ENCODE measurements around the gene PTPRU. TPM values are rescaled to one million over a fixed set of nuclear protein-coding genes. Genes with fewer than 3 reads are reported as not detected.

The PTPRU gene
- total RNA-seq, 1 donor from 2014 or later: 17.7 TPM

- DNase-seq (ENCODE audit: low spot score): peak; percentile 40
Measured at GRCh38 chr1:29245876-29246275, 9.6 kb downstream of the PTPRU start.

DNA sequence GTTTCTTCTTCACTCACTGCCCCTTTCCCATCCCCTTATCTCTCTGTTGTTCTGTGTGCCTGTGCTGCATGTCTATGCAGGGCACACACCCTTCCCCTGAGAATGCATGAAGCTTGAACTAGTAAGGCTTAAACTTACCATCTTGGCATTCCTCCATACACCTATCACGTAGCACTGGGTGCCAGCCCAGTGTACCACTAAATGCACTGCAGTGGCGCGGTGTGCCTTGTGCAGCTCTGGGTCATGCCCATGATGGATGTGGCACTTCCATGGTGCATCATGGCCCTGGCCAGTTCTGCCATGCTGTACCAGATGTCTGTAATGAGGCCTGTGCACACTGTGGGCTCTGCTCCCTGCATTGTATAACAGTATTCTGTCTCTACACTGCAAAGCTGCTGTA lies 10.7 kb downstream of the PTPRU start:
- no peak for DNase-seq (ENCODE audit: low spot score)

DNA sequence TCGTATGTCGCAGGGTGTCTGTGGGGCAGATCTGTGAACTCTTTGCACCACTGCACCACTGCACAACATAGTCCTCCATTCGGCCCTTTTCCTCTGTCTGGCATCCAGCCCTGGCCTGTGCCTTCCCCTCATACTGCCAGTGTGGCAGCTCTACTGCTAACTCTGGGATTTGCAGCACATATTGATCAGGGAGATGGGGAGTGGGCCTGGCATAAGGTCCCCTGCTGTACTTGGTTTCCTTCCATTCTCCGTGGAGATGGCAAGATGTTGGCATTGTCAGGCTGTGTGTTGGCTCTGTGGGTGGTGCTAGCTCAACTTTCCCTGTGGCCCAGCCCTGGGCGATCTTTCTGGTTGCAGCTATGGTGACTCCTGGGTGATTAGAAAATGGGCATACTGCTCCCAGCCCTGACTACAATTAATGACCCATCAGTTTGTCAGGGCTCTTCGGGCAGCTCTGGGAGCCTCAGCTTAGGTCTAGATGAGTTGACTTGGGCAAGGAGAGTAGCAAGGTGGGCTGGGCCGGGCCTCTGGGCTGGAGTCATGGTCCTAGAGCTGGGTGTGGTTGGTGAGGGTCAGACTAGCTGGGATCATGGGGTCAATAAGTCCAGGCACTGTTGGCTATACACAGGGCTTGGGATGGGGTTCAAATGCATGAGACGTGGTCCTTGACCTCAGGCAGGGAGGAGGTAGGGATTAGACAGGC lies 11.4 kb downstream of the PTPRU start:
- DNase-seq (ENCODE audit: low spot score): no peak

GRCh38 chr1:29248409-29248808 lies 12.1 kb downstream of the PTPRU start:
- DNase-seq (ENCODE audit: low spot score): no peak

- no peak for DNase-seq (ENCODE audit: low spot score)
Measured at GRCh38 chr1:29249170-29249691, 12.9 kb downstream of the PTPRU start.

- no peak for DNase-seq (ENCODE audit: low spot score)
Measured at GRCh38 chr1:29249951-29250581, 13.7 kb downstream of the PTPRU start.

- no peak for DNase-seq (ENCODE audit: low spot score)
Measured at GRCh38 chr1:29251164-29252124, 15.1 kb downstream of the PTPRU start.

GRCh38 chr1:29253180-29253579 lies 16.9 kb downstream of the PTPRU start:
- DNase-seq (ENCODE audit: low spot score): no peak

DNA sequence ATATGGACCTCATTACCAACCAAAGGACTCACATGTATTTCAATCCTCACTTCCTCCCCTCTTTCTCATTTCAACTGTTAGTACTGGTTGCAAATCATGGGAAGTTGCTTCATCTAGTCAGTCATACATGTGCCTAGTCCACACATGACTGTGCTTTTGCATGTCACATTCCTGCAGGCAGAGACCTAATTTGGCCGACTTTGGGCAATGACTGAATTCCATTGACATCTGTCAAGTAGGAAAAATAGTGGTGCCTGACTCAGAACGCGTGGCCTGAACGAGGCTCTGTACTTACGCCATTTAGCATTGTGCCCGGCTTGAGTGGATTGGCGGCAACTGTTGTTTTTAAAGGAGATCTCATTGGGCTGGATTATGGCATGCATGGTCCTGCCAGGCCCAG lies 18.0 kb downstream of the PTPRU start:
- no peak for DNase-seq (ENCODE audit: low spot score)

DNA sequence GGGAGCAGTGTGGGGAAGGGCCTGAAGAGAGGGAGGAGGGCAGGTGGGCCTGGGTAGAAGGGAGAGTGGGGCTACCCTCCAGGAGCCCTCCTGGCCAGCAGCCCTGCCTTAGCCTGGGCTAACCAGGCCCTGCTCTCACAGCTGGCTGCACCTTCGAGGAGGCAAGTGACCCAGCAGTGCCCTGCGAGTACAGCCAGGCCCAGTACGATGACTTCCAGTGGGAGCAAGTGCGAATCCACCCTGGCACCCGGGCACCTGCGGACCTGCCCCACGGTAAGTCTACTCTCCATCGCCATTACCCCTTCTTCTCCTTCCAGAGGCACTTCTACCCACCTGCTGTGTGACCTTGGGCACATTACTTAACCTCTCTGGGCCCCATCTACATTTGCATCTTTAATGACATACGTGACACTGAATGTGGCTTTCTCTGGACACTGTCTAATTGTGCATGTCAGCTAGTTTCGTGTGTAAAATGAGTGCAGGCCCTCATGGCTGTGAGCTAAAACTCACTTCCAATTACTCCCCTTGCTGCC lies 18.9 kb downstream of the PTPRU start:
- DNase-seq (ENCODE audit: low spot score): no peak

DNA sequence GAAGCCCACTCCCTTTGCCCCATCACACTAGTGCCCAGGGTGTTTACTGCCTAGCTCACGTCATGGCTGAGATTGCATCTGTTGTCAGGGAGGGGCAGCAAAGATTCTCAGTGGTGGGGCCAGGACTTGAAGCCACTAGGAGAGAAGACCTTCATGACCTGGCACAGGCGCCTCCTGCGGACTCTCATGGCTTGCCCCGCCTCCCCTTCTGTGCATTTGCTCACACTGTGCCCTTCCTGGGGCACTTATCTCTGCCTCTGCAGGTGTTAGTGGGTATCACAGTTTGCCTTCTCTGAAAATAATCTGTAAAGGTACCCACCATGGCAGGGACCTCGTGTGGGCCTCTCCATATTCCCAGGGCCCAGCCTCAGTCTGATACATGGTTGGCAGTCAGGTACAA lies 20.1 kb downstream of the PTPRU start:
- DNase-seq (ENCODE audit: low spot score): no peak

DNA sequence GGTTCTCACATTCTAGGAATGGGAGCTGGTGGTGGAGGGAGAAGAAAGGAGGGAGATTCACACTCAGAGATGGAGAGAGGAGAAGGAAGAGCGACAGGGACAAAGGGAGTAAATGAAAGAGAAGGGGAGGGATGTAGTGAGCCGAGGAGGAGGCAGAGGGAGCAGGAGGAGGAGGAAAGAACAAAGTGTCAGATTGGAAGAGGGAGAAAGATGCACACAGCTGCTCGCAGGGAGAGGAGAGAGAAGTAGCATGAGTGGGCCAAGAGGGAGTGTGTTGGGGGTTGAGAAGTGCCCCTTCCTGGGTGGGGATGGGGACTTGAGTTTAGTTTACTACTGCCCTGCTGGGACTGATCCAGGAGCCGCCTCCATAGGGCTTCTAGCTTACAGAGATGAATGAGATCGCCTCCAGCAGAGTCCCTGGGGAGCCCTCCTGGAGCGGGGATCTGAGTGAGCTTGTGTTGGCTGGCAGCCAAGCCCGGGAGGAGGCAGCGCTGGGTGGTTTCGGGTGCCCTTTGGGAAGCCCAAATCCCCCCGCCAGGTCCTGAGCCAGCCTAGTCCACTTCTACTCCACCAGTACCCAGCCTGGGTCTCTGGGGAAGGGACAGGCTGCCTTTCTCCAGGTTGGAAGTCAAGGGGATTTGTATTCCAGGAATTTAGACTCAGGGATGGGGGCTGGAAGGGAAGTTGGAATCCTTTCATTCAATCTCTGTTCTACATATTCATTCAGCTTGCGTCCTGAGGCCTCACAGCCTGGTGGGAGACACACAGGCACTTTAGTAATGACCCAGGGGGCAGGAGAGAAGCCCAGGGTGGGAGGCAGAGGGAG lies 20.9 kb downstream of the PTPRU start:
- no peak for DNase-seq (ENCODE audit: low spot score)

- DNase-seq (ENCODE audit: low spot score): no peak
Measured at GRCh38 chr1:29258189-29258975, 22.1 kb downstream of the PTPRU start.

DNA sequence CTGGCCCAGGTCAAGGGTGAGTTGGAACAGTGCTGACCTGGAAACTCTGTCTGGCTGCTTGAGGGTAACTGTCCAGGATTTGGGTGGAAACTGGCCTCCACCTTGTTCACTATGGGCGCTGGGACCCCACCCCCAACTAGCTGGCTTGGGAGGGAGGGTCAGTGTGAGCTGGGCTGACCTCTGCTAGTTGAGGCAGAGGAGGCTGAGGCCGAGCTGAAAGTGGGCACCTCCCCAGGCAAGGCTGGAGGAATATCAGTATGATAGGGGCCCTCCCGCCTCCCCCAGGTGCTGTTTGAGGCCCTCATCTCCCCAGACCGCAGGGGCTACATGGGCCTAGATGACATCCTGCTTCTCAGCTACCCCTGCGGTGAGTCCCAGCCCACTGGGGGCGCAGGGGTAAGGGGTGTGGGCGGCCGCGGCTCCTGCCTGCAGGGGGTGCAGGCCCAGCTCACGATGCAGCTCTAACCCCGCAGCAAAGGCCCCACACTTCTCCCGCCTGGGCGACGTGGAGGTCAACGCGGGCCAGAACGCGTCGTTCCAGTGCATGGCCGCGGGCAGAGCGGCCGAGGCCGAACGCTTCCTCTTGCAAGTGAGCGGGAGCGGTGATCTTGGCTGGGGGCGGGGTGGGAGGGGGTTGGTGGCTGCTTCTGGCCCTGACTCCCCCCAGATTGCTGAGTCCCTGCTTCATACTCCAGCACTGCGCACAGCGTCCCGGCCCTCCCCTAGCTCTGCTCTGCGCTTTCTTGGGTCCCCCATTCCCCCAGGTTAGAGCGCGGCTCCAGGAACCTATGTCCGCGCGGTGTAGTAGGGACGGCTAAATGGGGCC lies 22.9 kb downstream of the PTPRU start:
- DNase-seq (ENCODE audit: low spot score): no peak

GRCh38 chr1:29259802-29260441 lies 23.6 kb downstream of the PTPRU start:
- DNase-seq (ENCODE audit: low spot score): peak; percentile 39

GRCh38 chr1:29260531-29260930 lies 24.2 kb downstream of the PTPRU start:
- no peak for DNase-seq (ENCODE audit: low spot score)

DNA sequence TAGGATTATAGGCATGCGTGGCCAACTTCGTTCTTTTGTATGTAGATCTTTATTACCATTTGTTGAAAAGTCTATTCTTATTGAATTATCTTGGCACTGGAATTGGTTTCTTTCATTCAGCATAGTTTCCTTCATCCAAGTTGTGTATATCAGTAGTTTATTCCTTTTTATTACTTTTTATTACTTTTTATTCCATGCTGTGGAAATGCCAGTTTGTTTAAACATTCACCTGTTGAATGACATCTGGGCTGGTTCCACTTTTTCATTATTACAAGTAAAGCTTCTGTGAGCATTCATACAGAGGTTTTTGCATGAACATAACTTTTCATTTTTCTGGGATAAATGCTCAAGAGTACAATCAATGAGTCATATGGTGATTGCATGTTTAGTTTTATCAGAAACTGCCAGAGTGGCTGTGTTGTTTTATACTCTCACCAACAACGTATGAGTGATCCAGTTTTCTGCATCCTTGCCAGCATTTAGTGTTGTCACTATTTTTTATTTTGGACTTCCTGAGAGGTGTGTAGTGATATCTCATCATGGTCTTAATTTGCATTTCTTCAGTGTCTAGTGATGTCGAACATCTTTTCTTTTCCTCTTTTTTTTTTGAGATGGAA lies 28.6 kb downstream of the PTPRU start:
- no peak for DNase-seq (ENCODE audit: low spot score)

DNA sequence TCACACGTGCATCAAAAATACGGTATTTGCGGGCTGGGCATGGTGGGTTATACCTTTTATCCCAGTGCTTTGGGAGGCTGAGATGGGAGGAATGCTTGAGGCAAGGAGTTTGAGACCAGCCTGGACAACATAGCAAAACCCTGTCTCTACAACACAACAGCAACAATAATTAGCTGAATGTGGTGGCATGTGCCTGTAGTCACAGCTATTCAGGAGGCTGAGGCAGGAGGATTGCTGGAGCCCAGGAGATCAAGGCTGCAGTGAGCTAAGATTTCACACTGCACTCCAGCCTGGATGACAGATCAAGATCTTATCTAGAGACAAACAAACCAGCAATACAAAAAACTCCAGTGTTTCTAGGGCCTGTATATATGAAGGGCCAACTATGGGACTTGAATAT lies 30.6 kb downstream of the PTPRU start:
- DNase-seq (ENCODE audit: low spot score): no peak
